Measurements from ENCODE around the gene ABHD15.

Gene ABHD15

GRCh38 chr17:29578626-29579485 is 12.0 kb upstream of the ABHD15 start:
- H3K4me3 Mint-ChIP-seq: no peak overlapping the region
- H3K9me3 Mint-ChIP-seq (ENCODE audit: low read depth): no peaks in the 10 kb centered on the region
- H3K36me3 Mint-ChIP-seq: peaks cover 3% of the 10 kb centered on the region
- peaks cover 9% of the 10 kb centered on the region for H3K4me1 Mint-ChIP-seq (ENCODE audit: low read depth)
- no peak overlapping the region for H3K27ac Mint-ChIP-seq
- H3K27me3 Mint-ChIP-seq: no peaks in the 10 kb centered on the region

GRCh38 chr17:29577385-29578211 is 10.8 kb upstream of the ABHD15 start:
- Mint-ChIP-seq H3K4me1 (ENCODE audit: low read depth) (peaks cover 11% of the 10 kb centered on the region), H3K36me3 (peaks cover 3% of the 10 kb centered on the region), H3K9me3 (ENCODE audit: low read depth) (no peaks in the 10 kb centered on the region), H3K27me3 (no peaks in the 10 kb centered on the region), H3K4me3 (no peak overlapping the region), H3K27ac (no peak overlapping the region)

DNA sequence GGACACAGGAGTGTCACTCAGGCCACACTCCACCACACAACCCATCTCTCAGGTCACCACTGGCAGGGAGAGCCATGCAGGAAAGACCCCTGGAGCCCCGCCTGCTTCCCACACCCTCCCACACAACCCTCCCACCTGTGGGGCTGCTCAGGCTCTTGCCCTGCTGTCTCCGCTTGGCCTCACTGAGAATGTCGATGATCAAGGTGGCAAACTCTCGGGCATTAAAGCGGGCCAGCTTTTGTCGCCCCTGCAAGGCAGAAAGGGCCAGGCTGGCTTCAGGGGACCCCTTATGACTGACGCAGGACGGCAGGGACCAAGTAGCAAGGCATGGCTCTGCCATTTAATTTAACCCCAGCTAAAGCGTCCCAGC is 10.1 kb upstream of the ABHD15 start:
- H3K36me3 Mint-ChIP-seq: peaks cover 3% of the 10 kb centered on the region
- H3K4me1 Mint-ChIP-seq (ENCODE audit: low read depth): peaks cover 9% of the 10 kb centered on the region
- H3K27me3 Mint-ChIP-seq: no peaks in the 10 kb centered on the region
- no peak overlapping the region for H3K4me3 Mint-ChIP-seq
- no peaks in the 10 kb centered on the region for H3K9me3 Mint-ChIP-seq (ENCODE audit: low read depth)
- H3K27ac Mint-ChIP-seq: no peak overlapping the region

DNA sequence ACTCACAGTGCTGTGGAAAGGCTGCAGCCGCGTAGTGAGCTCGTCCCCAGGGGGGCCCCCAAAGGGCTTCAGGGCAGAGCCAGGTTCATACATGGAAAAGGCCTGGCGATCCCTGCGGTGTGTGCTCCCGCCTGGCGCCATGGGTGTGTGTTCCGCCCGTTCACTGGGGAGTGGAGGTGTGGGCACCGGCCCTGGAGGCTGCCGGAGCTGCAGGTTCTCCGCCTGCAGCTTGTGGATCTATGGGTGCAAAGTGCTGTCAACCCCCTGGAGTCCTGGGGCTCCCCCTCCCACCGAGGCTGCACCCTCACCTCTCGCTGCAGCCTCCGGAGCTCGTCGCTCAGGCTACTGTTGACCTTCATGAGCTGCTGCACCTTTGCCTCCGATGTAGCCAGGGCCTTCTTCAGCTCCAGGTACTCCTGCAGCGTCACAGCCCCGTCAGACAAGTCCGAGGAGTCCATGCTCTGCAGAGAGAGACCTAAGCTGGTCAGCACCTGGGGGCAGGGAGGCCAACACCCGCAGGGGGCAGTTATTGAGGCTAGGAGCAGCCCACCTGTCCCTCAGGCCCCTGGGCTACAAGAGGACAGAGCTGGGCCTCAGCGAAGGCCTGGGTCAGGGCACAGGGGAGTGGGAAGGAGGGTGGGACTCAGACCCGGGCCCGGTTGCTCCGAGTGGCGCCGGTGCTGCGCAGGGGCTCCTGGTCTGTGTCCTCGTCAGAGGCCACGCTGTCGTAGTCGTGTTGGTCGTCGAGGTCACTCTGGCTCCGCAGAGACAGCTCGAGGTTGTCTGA is 9.6 kb upstream of the ABHD15 start:
- Mint-ChIP-seq H3K4me3 (no peak overlapping the region), H3K27me3 (no peaks in the 10 kb centered on the region), H3K36me3 (peaks cover 3% of the 10 kb centered on the region), H3K9me3 (ENCODE audit: low read depth) (no peaks in the 10 kb centered on the region), H3K27ac (no peak overlapping the region), H3K4me1 (ENCODE audit: low read depth) (peaks cover 9% of the 10 kb centered on the region)

- Mint-ChIP-seq H3K36me3 (peaks cover 3% of the 10 kb centered on the region), H3K27me3 (no peaks in the 10 kb centered on the region), H3K27ac (no peak overlapping the region), H3K4me1 (ENCODE audit: low read depth) (peaks cover 12% of the 10 kb centered on the region), H3K9me3 (ENCODE audit: low read depth) (no peaks in the 10 kb centered on the region), H3K4me3 (no peak overlapping the region)
Measured at GRCh38 chr17:29575511-29576213, 8.8 kb upstream of the ABHD15 start.

DNA sequence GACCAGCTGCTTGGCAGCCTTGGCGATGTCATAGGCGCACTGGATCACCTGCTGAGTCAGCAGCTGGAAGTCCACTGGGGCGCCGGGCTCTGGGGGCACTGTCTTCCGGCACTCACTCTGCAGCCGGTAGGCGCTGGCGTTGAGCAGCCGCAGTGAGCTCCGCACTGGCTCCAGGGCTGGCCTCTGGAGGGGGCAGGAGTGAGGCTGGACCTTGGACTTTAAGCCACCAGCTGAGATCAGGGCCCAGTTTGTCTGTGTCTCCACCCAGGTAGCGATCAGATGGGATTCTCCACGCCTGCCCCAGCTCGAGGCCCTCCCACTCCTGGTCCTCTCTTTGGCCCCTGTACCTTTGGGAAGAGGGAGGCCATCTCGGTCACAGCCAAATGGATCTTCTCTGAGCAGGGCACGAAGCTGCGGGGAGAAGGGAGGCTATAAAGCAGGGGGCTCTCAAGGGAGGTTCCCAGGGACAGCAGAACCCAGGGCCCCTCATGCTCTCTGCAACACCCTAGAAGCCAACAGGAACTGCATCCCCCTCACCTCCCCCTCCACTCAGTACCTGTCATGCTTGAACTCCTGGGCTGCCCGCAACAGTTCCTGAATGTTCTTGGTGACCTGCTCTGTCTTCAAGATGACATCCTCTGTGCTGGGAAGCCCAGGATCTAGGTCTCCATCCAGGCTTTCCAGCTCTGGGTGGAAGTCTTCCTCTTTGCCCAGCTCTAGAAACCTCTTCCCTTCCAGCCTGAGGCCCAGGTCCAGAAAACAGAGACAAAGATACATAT is 8.1 kb upstream of the ABHD15 start:
- no peaks in the 10 kb centered on the region for H3K9me3 Mint-ChIP-seq (ENCODE audit: low read depth)
- H3K27ac Mint-ChIP-seq: no peak overlapping the region
- no peaks in the 10 kb centered on the region for H3K27me3 Mint-ChIP-seq
- no peaks in the 10 kb centered on the region for H3K36me3 Mint-ChIP-seq
- H3K4me3 Mint-ChIP-seq: no peak overlapping the region
- H3K4me1 Mint-ChIP-seq (ENCODE audit: low read depth): peaks cover 11% of the 10 kb centered on the region

GRCh38 chr17:29573871-29574731 is 7.3 kb upstream of the ABHD15 start:
- H3K27ac Mint-ChIP-seq: no peak overlapping the region
- no peaks in the 10 kb centered on the region for H3K27me3 Mint-ChIP-seq
- no peak overlapping the region for H3K4me3 Mint-ChIP-seq
- H3K36me3 Mint-ChIP-seq: no peaks in the 10 kb centered on the region
- no peaks in the 10 kb centered on the region for H3K9me3 Mint-ChIP-seq (ENCODE audit: low read depth)
- H3K4me1 Mint-ChIP-seq (ENCODE audit: low read depth): peaks cover 13% of the 10 kb centered on the region

DNA sequence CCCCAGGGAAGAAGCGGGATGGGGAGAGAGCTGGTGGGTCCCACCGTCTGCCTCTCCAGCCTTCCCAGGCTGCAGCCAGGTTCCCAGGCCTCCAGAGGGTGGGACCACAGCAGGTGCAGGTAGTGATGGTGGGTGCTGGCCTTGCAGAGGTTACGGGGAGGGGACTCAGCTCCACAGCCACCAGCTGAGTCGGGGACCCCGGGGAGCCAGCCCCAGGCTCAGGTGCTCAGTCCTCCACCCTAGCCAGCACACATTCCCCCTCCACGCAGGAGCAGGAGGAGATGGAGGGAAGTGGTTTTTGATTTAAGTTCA is 6.7 kb upstream of the ABHD15 start:
- H3K4me1 Mint-ChIP-seq (ENCODE audit: low read depth): peaks cover 15% of the 10 kb centered on the region
- no peaks in the 10 kb centered on the region for H3K36me3 Mint-ChIP-seq
- no peak overlapping the region for H3K4me3 Mint-ChIP-seq
- no peaks in the 10 kb centered on the region for H3K9me3 Mint-ChIP-seq (ENCODE audit: low read depth)
- H3K27me3 Mint-ChIP-seq: no peaks in the 10 kb centered on the region
- no peak overlapping the region for H3K27ac Mint-ChIP-seq

GRCh38 chr17:29572691-29573557 is 6.1 kb upstream of the ABHD15 start:
- Mint-ChIP-seq H3K27me3 (no peaks in the 10 kb centered on the region), H3K9me3 (ENCODE audit: low read depth) (no peaks in the 10 kb centered on the region), H3K36me3 (no peaks in the 10 kb centered on the region), H3K27ac (no peak overlapping the region), H3K4me3 (no peak overlapping the region), H3K4me1 (ENCODE audit: low read depth) (peaks cover 17% of the 10 kb centered on the region)

GRCh38 chr17:29571883-29572681 is 5.2 kb upstream of the ABHD15 start:
- peaks cover 17% of the 10 kb centered on the region for H3K4me1 Mint-ChIP-seq (ENCODE audit: low read depth)
- H3K4me3 Mint-ChIP-seq: no peak overlapping the region
- no peaks in the 10 kb centered on the region for H3K36me3 Mint-ChIP-seq
- no peaks in the 10 kb centered on the region for H3K27me3 Mint-ChIP-seq
- no peak overlapping the region for H3K27ac Mint-ChIP-seq
- H3K9me3 Mint-ChIP-seq (ENCODE audit: low read depth): no peaks in the 10 kb centered on the region

DNA sequence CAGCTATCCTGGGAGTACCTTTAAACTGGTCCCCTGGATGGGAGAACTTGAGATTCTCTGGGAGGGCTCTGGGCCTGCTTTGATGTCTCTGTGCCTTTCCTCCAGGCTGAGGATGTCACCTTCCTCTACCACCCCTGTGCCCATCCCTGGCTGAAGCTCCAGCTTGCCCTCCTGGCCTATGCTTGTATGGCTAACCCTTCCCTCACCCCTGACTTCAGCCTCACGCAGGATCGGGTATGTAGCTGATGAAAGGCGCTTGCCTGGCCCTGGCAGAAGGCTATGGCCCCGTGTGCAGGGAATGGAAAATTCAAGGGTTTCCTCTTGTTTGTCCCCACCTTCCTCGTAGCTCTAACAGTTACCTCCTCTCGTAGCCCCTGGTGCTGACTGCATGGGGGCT is 4.6 kb upstream of the ABHD15 start:
- H3K9me3 Mint-ChIP-seq (ENCODE audit: low read depth): no peaks in the 10 kb centered on the region
- peaks cover 17% of the 10 kb centered on the region for H3K4me1 Mint-ChIP-seq (ENCODE audit: low read depth)
- no peak overlapping the region for H3K4me3 Mint-ChIP-seq
- H3K36me3 Mint-ChIP-seq: no peaks in the 10 kb centered on the region
- H3K27ac Mint-ChIP-seq: no peak overlapping the region
- no peaks in the 10 kb centered on the region for H3K27me3 Mint-ChIP-seq

DNA sequence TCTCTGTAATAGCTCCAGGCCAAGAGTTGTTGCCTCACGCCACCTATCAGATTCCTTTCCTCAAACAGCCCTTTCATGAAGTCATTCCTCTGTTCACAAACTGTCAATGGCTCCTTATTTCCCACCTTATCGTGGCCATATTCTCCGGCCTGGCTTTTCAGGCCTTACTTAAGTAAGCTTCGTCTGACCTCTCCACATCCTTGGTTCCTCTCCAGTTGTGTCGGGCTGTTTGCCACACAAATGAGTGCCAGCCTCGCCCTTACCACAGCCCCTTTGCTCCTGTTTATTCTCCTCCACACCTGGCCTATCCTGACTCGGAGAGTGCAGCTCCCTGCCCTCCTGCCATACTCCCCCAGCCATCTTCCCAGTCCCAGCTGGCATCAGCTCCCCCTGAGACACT is 3.7 kb upstream of the ABHD15 start:
- no peaks in the 10 kb centered on the region for H3K36me3 Mint-ChIP-seq
- no peak overlapping the region for H3K27ac Mint-ChIP-seq
- no peaks in the 10 kb centered on the region for H3K27me3 Mint-ChIP-seq
- no peaks in the 10 kb centered on the region for H3K9me3 Mint-ChIP-seq (ENCODE audit: low read depth)
- H3K4me1 Mint-ChIP-seq (ENCODE audit: low read depth): peaks cover 23% of the 10 kb centered on the region
- H3K4me3 Mint-ChIP-seq: peak overlapping the region; percentile 34
